ENCODE results near the gene PKNOX2.
"Not testable (repeated sequence)": the region's sequence is repeated elsewhere in the genome, so short reads cannot be mapped to it uniquely, and the experiment has no call there.

PKNOX2 gene

DNA sequence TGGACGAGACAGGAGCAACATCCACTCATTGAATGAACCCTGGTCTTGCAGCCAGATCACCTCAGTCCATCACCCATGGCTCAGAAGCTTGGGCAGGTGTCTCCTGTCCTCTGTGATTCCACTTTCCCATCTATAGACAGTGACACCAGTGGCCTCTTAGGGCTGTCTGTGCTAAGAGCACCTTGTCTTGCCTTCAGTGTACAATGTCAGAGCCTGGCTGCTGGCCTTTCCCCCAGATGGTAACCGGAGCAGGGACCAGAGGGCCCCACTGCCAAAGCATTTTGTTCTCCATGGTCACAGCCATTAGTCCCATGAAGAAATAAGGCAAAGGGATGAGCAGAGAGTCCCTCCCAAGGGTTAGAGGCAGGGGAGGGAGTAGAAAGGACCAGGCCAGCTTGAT, 35.4 kb downstream of the PKNOX2 start:
- H3K4me3 Mint-ChIP-seq: no peak overlapping the region
- no peak overlapping the region for H3K27ac Mint-ChIP-seq

DNA sequence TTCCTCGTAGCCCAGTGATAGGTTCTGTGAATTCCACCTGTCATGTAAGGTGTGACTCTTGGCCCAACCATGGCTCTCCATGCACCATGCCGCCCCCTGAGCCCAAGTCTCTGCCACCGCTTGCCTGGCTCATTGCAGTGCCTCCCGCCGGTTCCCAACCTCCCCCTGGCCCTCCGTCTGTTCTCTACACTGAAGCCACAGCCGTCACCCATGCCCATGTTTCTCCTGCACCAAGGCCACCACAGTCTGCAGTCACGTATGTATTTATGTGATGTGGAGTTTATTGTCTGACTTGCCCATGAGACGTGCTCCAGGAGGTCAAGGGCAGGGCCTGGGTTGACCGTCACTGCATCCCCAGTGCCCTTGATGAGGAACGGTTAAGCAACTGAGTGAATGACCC, 35.9 kb downstream of the PKNOX2 start:
- Mint-ChIP-seq H3K9me3 (no peaks in the 10 kb centered on the region), H3K36me3 (ENCODE audit: low read depth) (no peaks in the 10 kb centered on the region), H3K27ac (no peak overlapping the region), H3K4me1 (ENCODE audit: low read depth) (no peaks in the 10 kb centered on the region), H3K27me3 (peaks cover 16% of the 10 kb centered on the region), H3K4me3 (no peak overlapping the region)

More for the DNA sequence above, 35.4 kb downstream of the PKNOX2 start:
- Mint-ChIP-seq H3K27me3 (peaks cover 13% of the 10 kb centered on the region), H3K36me3 (ENCODE audit: low read depth) (no peaks in the 10 kb centered on the region), H3K4me1 (ENCODE audit: low read depth) (no peaks in the 10 kb centered on the region), H3K9me3 (no peaks in the 10 kb centered on the region)

DNA sequence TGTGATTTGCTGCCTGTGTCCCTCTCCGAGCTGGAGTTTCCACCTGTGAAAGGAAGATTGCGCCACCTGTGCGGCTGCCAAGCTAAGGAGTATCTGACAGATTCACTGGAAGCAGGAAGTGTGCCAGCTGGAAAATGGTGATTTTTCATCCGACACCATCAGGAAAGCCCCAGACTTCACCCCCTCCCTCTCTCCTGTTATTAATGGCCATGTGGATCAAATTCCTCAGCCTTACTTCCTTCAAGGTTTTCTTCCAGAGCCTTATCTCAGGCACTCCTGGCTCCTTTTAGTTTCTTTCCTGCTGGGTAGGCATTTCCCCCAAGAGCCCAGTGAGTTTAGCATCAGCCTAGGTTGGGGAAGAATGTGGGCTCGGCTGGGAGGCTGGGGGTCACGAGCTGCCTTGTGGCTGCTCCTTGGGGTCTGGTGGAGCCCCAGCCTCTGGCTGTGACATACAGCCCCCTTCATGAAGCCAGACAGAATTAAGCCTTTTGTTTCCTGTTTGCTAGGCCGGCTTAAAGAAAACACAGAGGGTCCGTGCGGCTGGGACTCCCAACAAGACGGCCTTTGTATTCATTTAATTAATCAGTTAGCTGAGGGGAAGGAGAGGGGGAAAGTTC, 37.1 kb downstream of the PKNOX2 start:
- Mint-ChIP-seq H3K36me3 (ENCODE audit: low read depth) (no peaks in the 10 kb centered on the region), H3K4me3 (no peak overlapping the region), H3K4me1 (ENCODE audit: low read depth) (no peaks in the 10 kb centered on the region), H3K27me3 (peaks cover 20% of the 10 kb centered on the region), H3K27ac (no peak overlapping the region), H3K9me3 (no peaks in the 10 kb centered on the region)

DNA sequence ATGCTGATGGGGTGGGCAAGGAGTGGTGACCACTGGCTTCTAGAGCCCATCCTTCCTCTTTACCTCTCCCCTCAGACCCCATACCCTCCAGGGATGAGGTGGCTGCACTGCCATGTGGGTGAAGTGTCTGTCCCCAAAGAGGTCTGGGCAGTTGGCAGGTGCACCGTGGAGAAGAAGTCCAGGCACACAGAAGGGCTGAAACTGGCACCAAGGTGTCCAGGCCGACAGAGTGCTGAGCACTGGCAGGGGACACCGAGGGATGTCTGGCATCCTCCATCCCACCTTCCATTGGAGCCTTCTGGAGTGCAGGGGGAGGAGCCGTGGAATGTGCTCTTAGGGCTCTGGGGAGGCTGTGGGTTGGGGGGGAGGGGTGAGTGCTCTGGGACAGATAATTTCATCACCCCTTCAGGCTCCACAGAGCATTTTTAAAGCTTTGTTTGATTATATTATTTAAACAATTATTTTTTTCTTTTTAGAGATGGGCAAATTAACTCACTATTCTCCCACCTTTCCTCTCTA, 37.9 kb downstream of the PKNOX2 start:
- H3K9me3 Mint-ChIP-seq: no peaks in the 10 kb centered on the region
- no peaks in the 10 kb centered on the region for H3K4me1 Mint-ChIP-seq (ENCODE audit: low read depth)
- no peak overlapping the region for H3K4me3 Mint-ChIP-seq
- H3K27ac Mint-ChIP-seq: no peak overlapping the region
- peaks cover 20% of the 10 kb centered on the region for H3K27me3 Mint-ChIP-seq
- H3K36me3 Mint-ChIP-seq (ENCODE audit: low read depth): no peaks in the 10 kb centered on the region

DNA sequence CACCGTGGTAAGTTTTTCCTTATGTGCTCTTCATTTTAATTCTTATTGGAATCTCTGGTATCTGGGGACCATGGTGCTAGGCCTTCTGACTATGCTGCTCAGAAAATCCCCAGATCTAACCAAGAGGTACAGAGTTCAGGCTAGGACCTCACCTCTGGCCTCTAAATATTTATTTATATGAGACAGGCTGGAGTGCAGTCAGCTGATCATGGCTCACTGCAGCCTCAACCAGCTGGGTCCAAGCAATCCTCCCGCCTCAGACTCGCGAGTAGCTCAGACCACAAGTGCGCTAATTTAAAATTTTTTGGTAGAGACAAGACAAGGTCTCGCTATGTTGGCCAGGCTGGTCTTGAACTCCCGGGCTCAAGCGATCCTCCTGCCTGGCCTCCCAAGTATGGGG, 38.4 kb downstream of the PKNOX2 start:
- H3K27me3 Mint-ChIP-seq: peaks cover 18% of the 10 kb centered on the region
- H3K4me3 Mint-ChIP-seq: no peak overlapping the region
- no peaks in the 10 kb centered on the region for H3K4me1 Mint-ChIP-seq (ENCODE audit: low read depth)
- H3K36me3 Mint-ChIP-seq (ENCODE audit: low read depth): no peaks in the 10 kb centered on the region
- no peak overlapping the region for H3K27ac Mint-ChIP-seq
- H3K9me3 Mint-ChIP-seq: no peaks in the 10 kb centered on the region

DNA sequence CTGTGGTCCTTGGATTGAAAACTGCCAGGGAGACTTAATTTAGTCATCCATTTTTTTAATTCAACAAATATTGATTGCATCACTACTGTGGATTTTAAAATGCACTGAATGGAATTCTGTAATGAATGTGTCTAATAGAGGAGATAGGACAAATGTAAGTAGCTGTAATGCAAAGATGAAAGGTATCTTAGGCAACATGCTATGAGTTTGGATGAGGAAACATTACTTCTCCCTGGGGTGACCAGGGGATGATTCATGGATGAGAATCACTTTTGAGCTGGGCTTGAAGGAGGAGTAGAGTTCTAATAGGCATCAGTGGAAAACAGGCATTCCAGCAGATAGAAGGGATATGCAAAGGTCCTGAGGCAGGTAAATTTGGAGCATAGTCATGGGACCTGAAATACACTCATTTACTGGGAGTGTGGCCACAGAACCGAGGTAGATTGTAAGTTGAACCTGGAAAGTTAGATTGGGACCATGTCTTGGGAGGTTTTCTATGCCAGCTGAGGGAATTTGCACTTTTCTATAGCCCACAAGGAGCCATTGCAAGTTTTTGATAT, 43.4 kb downstream of the PKNOX2 start:
- H3K27ac Mint-ChIP-seq: no peak overlapping the region
- H3K4me3 Mint-ChIP-seq: no peak overlapping the region
- H3K36me3 Mint-ChIP-seq (ENCODE audit: low read depth): no peaks in the 10 kb centered on the region
- H3K4me1 Mint-ChIP-seq (ENCODE audit: low read depth): no peaks in the 10 kb centered on the region
- H3K27me3 Mint-ChIP-seq: peaks cover 8% of the 10 kb centered on the region
- H3K9me3 Mint-ChIP-seq: no peaks in the 10 kb centered on the region

DNA sequence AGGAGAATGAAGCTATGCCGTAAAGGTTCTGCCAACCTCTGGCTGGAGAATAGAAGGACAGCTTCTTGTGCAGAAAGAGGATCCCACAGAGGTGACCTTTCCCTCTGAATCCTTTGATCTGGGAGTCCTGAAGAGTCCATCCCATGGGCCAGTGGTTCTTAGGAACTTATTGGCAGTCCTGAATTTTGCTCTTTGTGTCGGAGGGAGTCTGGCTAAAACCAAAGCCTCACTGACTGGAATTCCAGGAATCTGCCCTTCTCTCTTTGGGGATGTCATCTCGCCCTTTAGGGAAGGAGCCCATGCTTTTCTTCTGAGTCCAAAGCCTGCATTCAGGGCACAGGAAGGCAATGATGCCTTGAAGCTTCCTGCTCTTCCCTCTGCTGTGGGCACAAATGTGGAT, 45.5 kb downstream of the PKNOX2 start:
- Mint-ChIP-seq H3K4me3 (no peak overlapping the region), H3K27me3 (peaks cover 13% of the 10 kb centered on the region), H3K36me3 (ENCODE audit: low read depth) (no peaks in the 10 kb centered on the region), H3K4me1 (ENCODE audit: low read depth) (no peaks in the 10 kb centered on the region), H3K27ac (no peak overlapping the region), H3K9me3 (no peaks in the 10 kb centered on the region)

DNA sequence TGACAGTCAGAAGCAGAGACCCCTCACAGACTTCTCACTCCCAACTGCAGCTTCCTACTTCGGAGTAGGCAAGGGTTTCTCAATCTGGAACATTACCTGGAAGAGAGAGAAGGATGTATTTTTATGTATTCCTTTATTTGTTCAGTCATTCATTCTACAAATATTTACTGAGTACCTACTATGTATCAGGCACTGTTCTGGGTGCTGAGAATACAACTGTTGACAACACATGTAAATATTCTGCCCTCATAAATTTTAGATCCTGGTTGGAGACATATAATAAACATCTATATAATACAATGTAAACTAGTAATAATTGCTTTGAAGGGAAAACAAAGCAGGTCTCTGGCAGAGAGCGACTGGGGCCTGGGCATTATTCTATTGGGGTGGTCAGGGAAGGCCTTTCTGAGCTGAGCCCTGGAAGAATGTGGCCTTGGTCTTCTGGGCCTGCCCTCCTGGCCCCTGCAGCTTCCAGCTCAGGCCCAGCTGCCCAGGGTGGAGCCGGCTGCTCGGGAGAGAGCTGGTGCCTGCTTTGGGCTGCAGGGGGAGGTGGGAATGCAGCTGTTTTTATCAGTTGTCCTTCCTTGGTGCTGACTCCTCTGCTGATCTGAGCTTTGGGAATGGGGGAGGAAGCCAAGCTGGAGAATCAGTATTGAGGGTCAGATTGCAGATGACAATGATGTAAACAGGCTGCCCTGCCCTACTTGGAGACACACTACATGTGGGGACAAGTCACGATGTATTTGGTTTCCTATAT, 46.8 kb downstream of the PKNOX2 start:
- H3K4me1 Mint-ChIP-seq (ENCODE audit: low read depth): no peaks in the 10 kb centered on the region
- no peak overlapping the region for H3K4me3 Mint-ChIP-seq
- no peak overlapping the region for H3K27ac Mint-ChIP-seq
- H3K27me3 Mint-ChIP-seq: peaks cover 11% of the 10 kb centered on the region
- no peaks in the 10 kb centered on the region for H3K9me3 Mint-ChIP-seq
- H3K36me3 Mint-ChIP-seq (ENCODE audit: low read depth): no peaks in the 10 kb centered on the region

DNA sequence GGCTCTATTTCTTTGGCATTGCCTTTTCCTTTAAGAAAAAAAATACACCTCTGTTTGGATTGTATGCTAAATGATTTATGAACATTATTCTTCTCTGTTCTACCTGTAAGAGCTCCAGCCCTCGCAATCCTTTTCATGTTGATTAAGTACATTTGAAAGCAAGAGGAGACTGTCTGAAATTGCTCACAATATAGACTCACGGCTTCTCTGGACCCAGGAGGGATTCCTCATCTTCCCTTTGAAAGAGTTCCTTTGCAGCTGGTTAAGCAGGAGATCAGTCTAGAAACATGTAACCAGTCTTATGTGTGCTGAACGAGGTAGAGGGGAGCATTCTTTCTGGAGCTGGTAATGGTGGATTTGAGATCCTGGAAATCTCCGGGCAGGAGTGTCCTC, 47.4 kb downstream of the PKNOX2 start:
- no peaks in the 10 kb centered on the region for H3K36me3 Mint-ChIP-seq (ENCODE audit: low read depth)

DNA sequence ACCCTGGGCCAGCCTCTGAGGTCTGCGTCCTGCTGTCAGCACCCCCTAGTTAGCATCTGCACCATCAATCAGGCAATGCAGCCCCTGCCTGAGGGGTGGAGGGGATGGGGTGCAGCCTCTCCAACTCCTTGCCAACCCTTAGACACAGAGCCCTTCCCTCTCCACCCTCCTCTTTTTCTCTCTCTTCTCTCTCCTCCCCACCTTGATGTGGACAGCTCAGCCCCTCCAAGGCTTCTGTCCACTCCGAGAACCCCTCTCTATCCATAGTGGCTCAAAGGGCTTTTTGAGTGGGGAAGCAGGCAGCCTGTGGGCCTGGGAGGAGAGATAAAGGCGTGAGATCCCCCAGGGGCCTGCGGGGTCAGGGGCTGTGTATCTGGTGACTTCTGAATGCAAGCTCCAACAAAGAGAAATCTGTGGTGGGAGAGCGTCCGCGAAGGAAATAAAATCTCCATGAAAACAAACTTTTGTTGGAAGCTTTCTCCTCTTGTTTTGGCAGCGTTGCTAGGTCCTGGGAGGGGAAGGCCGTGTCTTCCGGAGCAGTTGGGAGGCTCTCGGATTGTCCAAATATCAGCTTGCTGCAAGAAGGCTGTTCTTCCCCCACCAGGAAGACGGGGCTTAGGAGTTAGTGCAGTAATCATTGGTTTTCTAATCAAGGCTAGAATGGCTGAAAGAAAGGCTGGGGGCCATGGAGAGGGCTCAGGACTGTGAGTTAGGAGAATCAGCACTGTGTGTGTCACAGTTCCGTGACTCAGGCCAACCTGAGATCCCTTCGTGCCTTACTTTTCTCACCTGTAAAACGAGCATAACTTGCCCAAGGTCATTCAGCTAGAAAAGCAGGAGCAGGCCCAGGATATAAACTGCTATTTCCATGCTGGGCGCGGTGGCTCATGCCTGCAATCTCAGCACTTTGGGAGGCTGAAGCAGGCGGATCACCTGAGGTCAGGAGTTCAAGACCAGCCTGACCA, 50.3 kb downstream of the PKNOX2 start:
- Mint-ChIP-seq H3K9me3 (no peaks in the 10 kb centered on the region), H3K27me3 (peaks cover 16% of the 10 kb centered on the region), H3K36me3 (ENCODE audit: low read depth) (no peaks in the 10 kb centered on the region), H3K4me1 (ENCODE audit: low read depth) (no peaks in the 10 kb centered on the region), H3K4me3 (no peak overlapping the region), H3K27ac (no peak overlapping the region)

More for the DNA sequence above, 47.4 kb downstream of the PKNOX2 start:
- no peaks in the 10 kb centered on the region for H3K4me1 Mint-ChIP-seq (ENCODE audit: low read depth)
- H3K27ac Mint-ChIP-seq: no peak overlapping the region
- H3K9me3 Mint-ChIP-seq: no peaks in the 10 kb centered on the region
- H3K27me3 Mint-ChIP-seq: peaks cover 11% of the 10 kb centered on the region
- H3K4me3 Mint-ChIP-seq: no peak overlapping the region

DNA sequence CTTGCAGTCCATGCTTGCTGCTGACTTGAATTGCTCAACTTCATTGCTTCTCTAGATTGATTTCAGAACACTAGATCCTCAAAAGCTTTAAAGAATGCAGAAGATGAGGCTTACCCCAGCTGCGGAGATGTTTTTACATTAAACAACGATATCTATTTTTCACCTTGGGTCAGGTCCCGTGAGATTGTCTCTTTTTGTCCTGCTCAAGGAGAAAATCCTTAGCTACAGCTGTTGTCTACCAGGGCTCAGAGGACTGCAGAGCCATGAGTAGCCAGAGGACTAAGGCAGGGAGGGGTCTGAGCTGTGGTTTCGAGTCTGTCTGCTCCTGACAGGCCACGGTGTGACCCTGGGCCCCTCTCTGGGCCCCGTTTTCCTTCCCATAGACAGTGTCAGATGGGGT, 51.4 kb downstream of the PKNOX2 start:
- Mint-ChIP-seq H3K4me3 (no peak overlapping the region), H3K27me3 (peaks cover 19% of the 10 kb centered on the region), H3K4me1 (ENCODE audit: low read depth) (no peaks in the 10 kb centered on the region), H3K27ac (no peak overlapping the region), H3K36me3 (ENCODE audit: low read depth) (no peaks in the 10 kb centered on the region), H3K9me3 (no peaks in the 10 kb centered on the region)

DNA sequence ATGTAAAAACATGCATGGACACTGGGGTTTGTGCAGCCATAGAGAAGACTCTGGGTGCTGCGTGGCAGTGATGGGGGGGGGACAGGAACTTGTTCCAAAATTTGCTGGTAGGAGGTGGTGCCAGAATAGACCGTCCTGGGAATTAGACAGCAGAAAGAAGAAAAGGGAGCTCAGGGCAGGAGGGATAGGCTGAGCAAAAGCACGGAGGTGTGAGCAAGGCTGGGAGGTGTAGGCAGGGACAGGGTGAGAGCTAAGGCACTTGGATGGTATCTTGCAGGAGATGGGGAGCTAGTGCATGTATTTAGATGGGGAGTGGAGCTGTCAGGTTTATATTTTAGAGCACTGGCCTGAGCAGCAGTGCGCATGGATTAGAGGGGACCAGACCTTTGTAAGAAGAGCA, 53.8 kb downstream of the PKNOX2 start:
- no peaks in the 10 kb centered on the region for H3K36me3 Mint-ChIP-seq (ENCODE audit: low read depth)
- H3K4me1 Mint-ChIP-seq (ENCODE audit: low read depth): no peaks in the 10 kb centered on the region
- H3K27me3 Mint-ChIP-seq: peaks cover 19% of the 10 kb centered on the region
- no peak overlapping the region for H3K27ac Mint-ChIP-seq
- H3K4me3 Mint-ChIP-seq: no peak overlapping the region
- H3K9me3 Mint-ChIP-seq: no peaks in the 10 kb centered on the region

DNA sequence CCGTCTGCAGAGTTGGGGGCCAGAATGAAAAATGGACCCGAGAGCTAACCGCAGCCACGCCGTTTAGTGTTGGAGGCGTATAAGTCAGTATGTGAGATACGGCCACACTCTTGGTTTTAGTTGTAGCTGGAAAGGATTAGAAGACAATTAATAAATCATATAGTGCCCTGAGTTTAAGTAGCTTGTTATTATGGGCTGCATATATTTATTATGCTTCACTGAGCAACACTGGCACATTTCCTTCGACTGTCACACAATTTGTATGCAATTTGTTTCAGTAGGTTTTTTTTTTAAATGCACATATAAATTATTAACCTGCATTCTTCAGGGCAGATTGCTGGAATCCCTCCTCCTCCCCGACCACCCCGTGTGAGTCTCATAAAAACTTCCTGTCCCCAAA, 56.9 kb downstream of the PKNOX2 start:
- Mint-ChIP-seq H3K4me3 (no peak overlapping the region), H3K27me3 (peaks cover 9% of the 10 kb centered on the region), H3K4me1 (ENCODE audit: low read depth) (no peaks in the 10 kb centered on the region), H3K27ac (no peak overlapping the region), H3K9me3 (no peaks in the 10 kb centered on the region), H3K36me3 (ENCODE audit: low read depth) (no peaks in the 10 kb centered on the region)

DNA sequence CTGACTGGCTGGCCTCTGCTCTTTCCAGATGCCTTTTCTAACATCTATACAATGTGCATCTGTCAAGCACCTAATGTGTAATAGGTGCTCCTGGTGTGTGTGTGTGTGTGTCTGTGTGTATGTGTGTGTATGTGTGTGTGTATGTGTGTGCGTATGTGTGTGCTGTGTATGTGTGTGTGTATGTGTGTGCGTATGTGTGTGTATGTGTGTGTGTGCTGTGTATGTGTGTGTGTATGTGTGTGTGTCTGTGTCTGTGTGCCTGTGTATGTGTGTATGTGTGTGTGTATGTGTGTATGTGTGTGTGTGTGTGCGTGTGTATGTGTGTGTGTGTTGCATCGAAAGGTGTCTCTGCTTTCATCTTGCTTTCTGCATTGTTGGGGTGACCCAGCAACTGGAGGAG, 57.9 kb downstream of the PKNOX2 start:
- Mint-ChIP-seq H3K36me3 (ENCODE audit: low read depth) (no peaks in the 10 kb centered on the region), H3K4me3 (no peak overlapping the region), H3K27ac (no peak overlapping the region), H3K27me3 (peaks cover 5% of the 10 kb centered on the region), H3K4me1 (ENCODE audit: low read depth) (no peaks in the 10 kb centered on the region), H3K9me3 (no peaks in the 10 kb centered on the region)

DNA sequence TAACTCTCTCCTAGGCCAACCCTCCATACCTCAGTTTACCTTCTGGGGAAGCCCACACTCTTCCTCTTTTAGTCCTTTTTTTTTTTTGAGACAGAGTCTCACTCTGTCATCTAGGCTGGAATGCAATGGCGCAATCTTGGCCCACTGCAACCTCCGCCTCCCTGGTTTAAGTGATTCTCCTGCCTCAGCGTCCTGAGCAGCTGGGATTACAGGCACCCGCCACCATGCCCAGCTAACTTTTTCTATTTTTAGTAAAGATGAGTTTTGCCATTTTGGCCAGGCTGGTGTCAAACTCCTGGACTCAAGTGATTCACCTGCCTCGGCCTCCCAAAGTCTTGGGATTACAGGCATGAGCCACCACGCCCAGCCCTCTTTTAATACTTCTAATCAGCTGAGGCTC, 58.6 kb downstream of the PKNOX2 start:
- H3K4me3 Mint-ChIP-seq; H3K36me3 Mint-ChIP-seq (ENCODE audit: low read depth): not testable (repeated sequence)

More for the DNA sequence above, 58.6 kb downstream of the PKNOX2 start:
- not testable (repeated sequence) for H3K4me1 Mint-ChIP-seq (ENCODE audit: low read depth); H3K27me3 Mint-ChIP-seq; H3K27ac Mint-ChIP-seq; H3K9me3 Mint-ChIP-seq
